Measurements from ENCODE around the gene MRAS. TPM values are rescaled to one million over a fixed set of nuclear protein-coding genes. Genes with fewer than 3 reads are reported as not detected.

Gene MRAS
- total RNA-seq, 4 donors from 2014 or later = 31.8 to 58.1 (median 51.8) TPM

DNA sequence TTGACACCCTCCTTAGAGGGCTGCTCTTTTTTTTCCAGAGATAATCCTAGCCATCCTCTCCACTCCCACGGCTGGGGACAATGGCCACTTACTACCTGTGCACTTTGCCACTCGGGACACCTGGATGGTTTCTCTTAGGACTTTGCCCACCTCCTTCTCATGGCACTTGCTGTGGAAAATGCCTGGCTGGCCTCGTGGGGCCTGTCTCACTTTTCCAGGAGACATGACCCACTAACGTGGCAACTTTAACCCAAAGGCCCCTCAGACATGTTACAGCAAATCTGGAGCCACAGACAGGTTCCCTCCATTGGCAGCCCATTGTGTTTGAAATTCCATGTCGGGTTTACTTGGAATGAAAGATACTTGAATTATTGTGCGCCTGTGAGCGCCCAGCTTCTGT, 56.6 kb downstream of the MRAS start:
- H3K27ac ChIP-seq = no peak overlapping the region
- no peaks in the 10 kb centered on the region for H3K4me1 ChIP-seq
- TF ChIP-seq POLR2A (IDR thresholded peaks at IDR 0.05) (no peak), EP300 (IDR thresholded peaks at IDR 0.05) (no peak), POLR2AphosphoS5 (IDR thresholded peaks at IDR 0.05) (no peak)
- TF ChIP-seq, protein P1, sequence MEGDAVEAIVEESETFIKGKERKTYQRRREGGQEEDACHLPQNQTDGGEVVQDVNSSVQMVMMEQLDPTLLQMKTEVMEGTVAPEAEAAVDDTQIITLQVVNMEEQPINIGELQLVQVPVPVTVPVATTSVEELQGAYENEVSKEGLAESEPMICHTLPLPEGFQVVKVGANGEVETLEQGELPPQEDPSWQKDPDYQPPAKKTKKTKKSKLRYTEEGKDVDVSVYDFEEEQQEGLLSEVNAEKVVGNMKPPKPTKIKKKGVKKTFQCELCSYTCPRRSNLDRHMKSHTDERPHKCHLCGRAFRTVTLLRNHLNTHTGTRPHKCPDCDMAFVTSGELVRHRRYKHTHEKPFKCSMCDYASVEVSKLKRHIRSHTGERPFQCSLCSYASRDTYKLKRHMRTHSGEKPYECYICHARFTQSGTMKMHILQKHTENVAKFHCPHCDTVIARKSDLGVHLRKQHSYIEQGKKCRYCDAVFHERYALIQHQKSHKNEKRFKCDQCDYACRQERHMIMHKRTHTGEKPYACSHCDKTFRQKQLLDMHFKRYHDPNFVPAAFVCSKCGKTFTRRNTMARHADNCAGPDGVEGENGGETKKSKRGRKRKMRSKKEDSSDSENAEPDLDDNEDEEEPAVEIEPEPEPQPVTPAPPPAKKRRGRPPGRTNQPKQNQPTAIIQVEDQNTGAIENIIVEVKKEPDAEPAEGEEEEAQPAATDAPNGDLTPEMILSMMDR (IDR thresholded peaks at IDR 0.05) = no peak
- H3K9me3 ChIP-seq = no peaks in the 10 kb centered on the region
- WGBS, 2 donors (ENCODE audit: low coverage in 1 of 2) = 92% methylated on average over 2 to 5 of the region's 7 CpGs
- ATAC-seq = no peak
- peaks cover 0 to 61% of the 10 kb centered on the region in 2 donors for H3K36me3 ChIP-seq
- H3K4me3 ChIP-seq = no peak overlapping the region
- no peaks in the 10 kb centered on the region for H3K27me3 ChIP-seq

DNA sequence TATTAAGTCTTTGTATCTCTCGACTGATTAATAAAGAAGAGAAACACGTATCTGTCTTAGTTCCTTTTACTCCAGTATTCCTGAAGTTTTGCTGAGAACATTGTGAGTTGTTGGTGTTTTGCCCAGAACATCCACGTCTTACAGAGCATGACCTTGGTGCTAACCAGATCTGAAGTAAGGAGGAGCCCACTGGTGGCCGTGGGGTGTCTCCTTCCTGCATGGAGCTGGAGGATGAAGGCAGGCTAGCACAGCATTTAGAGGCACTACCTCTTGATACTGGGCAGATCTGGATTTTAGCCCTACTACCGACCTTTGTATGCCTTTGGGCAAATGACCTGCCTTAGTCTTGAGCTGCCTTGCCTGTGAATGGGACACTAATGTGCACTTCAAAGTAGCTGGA, 57.1 kb downstream of the MRAS start:
- no peaks in the 10 kb centered on the region for H3K9me3 ChIP-seq
- H3K4me3 ChIP-seq = no peak overlapping the region
- H3K4me1 ChIP-seq = no peaks in the 10 kb centered on the region
- no peak for ATAC-seq
- TF ChIP-seq POLR2A (IDR thresholded peaks at IDR 0.05) (no peak), EP300 (IDR thresholded peaks at IDR 0.05) (no peak), POLR2AphosphoS5 (IDR thresholded peaks at IDR 0.05) (no peak)
- TF ChIP-seq, protein P1 (IDR thresholded peaks at IDR 0.05) = no peak
- H3K27me3 ChIP-seq = no peaks in the 10 kb centered on the region
- 84 to 86% methylated on average over 4 of the region's 5 CpGs for WGBS, 2 donors (ENCODE audit: low coverage in 1 of 2)
- H3K27ac ChIP-seq = no peak overlapping the region
- H3K36me3 ChIP-seq = peaks cover 0 to 56% of the 10 kb centered on the region in 2 donors

DNA sequence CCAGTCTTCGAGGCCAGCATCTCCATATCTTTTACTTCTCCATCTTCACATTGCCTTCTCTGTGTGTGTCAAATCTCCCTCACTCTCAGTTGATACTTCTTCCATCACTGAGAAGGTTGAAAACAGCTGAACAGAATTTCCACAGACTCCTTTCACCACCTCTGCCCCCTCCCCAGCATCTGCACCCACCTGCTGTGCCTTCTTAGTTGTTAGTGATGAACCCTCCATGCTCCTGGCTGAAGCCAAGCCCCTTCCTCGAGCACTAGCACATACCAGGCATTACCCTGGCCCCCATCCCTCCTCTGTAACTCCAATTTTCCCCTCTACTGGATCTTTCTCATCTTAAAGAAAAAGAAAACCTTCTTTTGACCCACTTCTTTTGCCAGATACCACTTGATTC, 58.2 kb downstream of the MRAS start:
- H3K27ac ChIP-seq = no peak overlapping the region
- no peak for ATAC-seq
- H3K27me3 ChIP-seq = no peaks in the 10 kb centered on the region
- 84 to 92% methylated on average over 2 of the region's 2 CpGs for WGBS, 2 donors (ENCODE audit: low coverage in 1 of 2)
- H3K4me3 ChIP-seq = no peak overlapping the region
- H3K9me3 ChIP-seq = no peaks in the 10 kb centered on the region
- H3K4me1 ChIP-seq = no peaks in the 10 kb centered on the region
- H3K36me3 ChIP-seq = peaks cover 0 to 44% of the 10 kb centered on the region in 2 donors
- TF ChIP-seq, protein P1 (IDR thresholded peaks at IDR 0.05) = no peak
- TF ChIP-seq POLR2AphosphoS5 (IDR thresholded peaks at IDR 0.05) (no peak), EP300 (IDR thresholded peaks at IDR 0.05) (no peak), POLR2A (IDR thresholded peaks at IDR 0.05) (no peak)

DNA sequence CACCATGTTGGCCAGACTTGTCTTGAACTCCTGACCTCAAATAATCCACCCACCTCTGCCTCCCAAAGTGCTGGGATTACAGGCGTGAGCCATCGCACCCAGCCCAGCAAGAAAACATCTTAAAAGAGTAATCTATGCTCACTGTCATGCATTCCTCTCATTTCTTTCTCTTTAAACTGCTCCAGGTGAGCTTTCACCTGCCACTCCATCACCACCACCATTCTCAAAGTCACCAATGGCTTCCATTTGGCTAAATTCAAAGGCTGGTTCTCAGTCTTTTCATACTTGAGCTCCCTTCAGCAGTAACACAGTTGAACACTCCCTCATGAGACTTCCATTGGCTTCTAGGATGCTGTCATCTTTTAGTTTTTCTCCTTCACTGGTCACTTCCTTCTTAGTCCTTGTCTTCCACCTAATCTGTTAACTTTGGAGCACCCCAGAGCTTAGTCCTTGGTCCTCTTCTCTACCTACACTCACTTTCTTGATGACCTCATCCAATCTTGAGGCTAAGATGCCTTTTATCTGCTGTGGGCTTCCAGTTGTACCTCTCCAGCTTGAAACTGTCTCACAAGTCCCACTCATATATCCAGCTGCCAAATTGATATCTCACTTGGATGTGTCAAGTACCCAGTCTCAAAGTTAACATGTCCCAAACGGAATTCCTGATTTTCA, 59.0 kb downstream of the MRAS start:
- Histone ChIP-seq H3K4me1 (no peaks in the 10 kb centered on the region), H3K27ac (no peak overlapping the region), H3K9me3 (no peaks in the 10 kb centered on the region), H3K36me3 (peaks cover 0 to 37% of the 10 kb centered on the region in 2 donors), H3K27me3 (no peaks in the 10 kb centered on the region), H3K4me3 (no peak overlapping the region)
- no peak for TF ChIP-seq EP300 (IDR thresholded peaks at IDR 0.05)
- 79 to 83% methylated on average over 3 of the region's 3 CpGs for WGBS, 2 donors (ENCODE audit: low coverage in 1 of 2)
- ATAC-seq = no peak

DNA sequence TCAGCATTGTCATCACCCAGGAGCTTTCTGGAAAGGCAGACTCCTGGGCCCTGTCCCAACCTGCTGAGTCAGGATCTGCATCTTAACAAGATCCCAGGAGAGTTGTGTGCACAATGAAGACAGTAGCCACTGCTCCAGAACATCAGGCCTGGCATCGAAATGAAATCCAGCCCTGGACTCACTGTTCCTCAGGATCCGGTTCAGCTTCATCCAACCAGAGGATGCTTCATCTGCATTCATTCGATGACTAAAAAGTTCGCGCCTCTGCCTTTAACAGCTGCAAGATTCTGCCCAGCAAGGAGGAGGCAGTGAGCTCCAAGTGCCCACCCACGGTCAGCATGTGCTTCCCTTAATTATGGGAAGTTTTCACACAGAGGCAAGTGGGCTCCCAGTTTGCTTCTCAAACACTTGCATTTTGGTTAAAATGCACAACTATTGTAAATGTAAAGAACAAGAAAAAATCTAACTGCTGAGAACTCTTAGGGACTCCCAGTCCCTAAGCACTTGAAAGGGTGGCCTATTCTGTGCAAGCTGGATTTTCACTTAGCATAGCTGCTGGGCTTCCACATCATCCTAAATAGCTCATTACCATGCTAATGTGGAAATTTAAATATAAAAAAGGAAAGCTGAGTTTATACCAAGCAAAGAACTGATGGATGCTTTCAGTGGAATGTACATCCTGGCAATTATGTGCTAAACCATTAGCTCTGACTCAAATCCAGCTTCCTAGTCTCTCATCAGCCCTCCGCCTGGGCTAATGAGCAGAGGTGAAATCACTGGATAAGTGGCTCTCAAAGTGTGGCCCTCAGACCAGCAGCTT, 60.6 kb downstream of the MRAS start:
- H3K27me3 ChIP-seq = no peaks in the 10 kb centered on the region
- no peak overlapping the region for H3K27ac ChIP-seq
- no peak overlapping the region for H3K4me3 ChIP-seq
- TF ChIP-seq, protein P1 (IDR thresholded peaks at IDR 0.05) = no peak
- no peak for TF ChIP-seq EP300 (IDR thresholded peaks at IDR 0.05)
- no peak for TF ChIP-seq POLR2A (IDR thresholded peaks at IDR 0.05)
- TF ChIP-seq POLR2AphosphoS5 (IDR thresholded peaks at IDR 0.05) = no peak
- ATAC-seq = no peak
- no peaks in the 10 kb centered on the region for H3K9me3 ChIP-seq
- peaks cover 0 to 21% of the 10 kb centered on the region in 2 donors for H3K36me3 ChIP-seq
- 80% methylated on average over 2 of the region's 7 CpGs; no CpG with 5 or more reads in 1 of the 2 donors for WGBS, 2 donors (ENCODE audit: low coverage in 1 of 2)
- no peaks in the 10 kb centered on the region for H3K4me1 ChIP-seq

Measured in gastroesophageal sphincter (tissue), 4 donors.